K562 (cell line): ENCODE measurements around the gene RAB6B. TPM values are rescaled to one million over a fixed set of nuclear protein-coding genes. Genes with fewer than 3 reads are reported as not detected.

Experiments used
- ARID3B ChIP-seq: fragments of 250-450 bp; sonication (Bioruptor Pico); IDR thresholded peaks from 2 replicates; pipeline ENCODE4 v1.4.0; 2020; ENCODE audit warnings: borderline replicate concordance
- CBFB ChIP-seq: sonication (generic); formaldehyde crosslinking; IDR thresholded peaks from 2 replicates; pipeline ENCODE4 v1.4.0; 2020; ENCODE audit warnings: mild to moderate bottlenecking, missing genetic modification reagents
- CHAMP1 ChIP-seq: fragments of 450-650 bp; IDR thresholded peaks from 2 replicates; pipeline ENCODE4 v1.6.1; 2016; ENCODE audit warnings: mild to moderate bottlenecking
- CHD4 ChIP-seq: fragments of 200-600 bp; sonication (generic); IDR thresholded peaks from 3 replicates; pipeline ENCODE4 v1.6.1; 2012; ENCODE audit warnings: low read depth, mild to moderate bottlenecking, mixed read lengths, low read length, inconsistent platforms; ENCODE audit not compliant: insufficient read depth, insufficient replicate concordance, poor library complexity, severe bottlenecking
- CREB5 ChIP-seq: fragments of 250-450 bp; sonication (Bioruptor Pico); IDR thresholded peaks from 2 replicates; pipeline ENCODE4 v1.5.0; 2020; ENCODE audit warnings: mild to moderate bottlenecking
- CSDE1 ChIP-seq, 2 experiments: fragments of 450-650 bp; IDR thresholded peaks; 2 replicates each; pipeline ENCODE4 v1.6.1; 2016; ENCODE audit warnings: mild to moderate bottlenecking in 1 of 2
- DPF2 ChIP-seq: fragments of 450-650 bp; IDR thresholded peaks from 2 replicates; pipeline ENCODE4 v1.6.1; 2016
- ELK3 ChIP-seq: fragments of 450-650 bp; formaldehyde crosslinking; IDR thresholded peaks from 2 replicates; pipeline ENCODE4 v1.4.0; 2020; ENCODE audit warnings: mild to moderate bottlenecking
- ETV1 ChIP-seq: fragments of 450-650 bp; conservative IDR thresholded peaks from 2 replicates; pipeline ENCODE4 v1.6.1; 2016; ENCODE audit warnings: missing genetic modification characterization, control low read depth, low read depth, missing compliant biosample characterization
- ETV6 ChIP-seq, 3 experiments: fragments of 150-350 bp in 1 of 3; sonication (generic) in 1 of 3; formaldehyde crosslinking in 1 of 3; IDR thresholded peaks; 2 replicates each; pipeline versions ENCODE4 v1.6.1 to v1.8.0; 2014 to 2022; ENCODE audit warnings: borderline replicate concordance in 2 of 3, low read depth in 2 of 3, antibody characterized with exemption in 1 of 3, low read length in 1 of 3, mild to moderate bottlenecking in 1 of 3, missing genetic modification reagents in 1 of 3
- MNT ChIP-seq, 2 experiments: fragments of 450-650 bp; conservative IDR thresholded peaks; 2 replicates each; pipeline ENCODE4 v1.6.1; 2017; ENCODE audit warnings: mild to moderate bottlenecking in 2 of 2, moderate library complexity in 2 of 2
- VEZF1 ChIP-seq: fragments of 200-800 bp; sonication (Bioruptor generic); IDR thresholded peaks from 2 replicates; pipeline ENCODE4 v1.6.1; 2017; ENCODE audit warnings: missing genetic modification characterization, missing compliant biosample characterization
- ZNF583 ChIP-seq: fragments of 250-450 bp; sonication (Bioruptor Pico); IDR thresholded peaks from 2 replicates; pipeline ENCODE4 v1.4.0; 2020
- ZNF740 ChIP-seq, 3 experiments: fragments of 200-800 bp in 1 of 3; sonication (Bioruptor generic) in 1 of 3; sonication (generic) in 1 of 3; formaldehyde crosslinking in 1 of 3; IDR thresholded peaks; 2 replicates each; pipeline versions ENCODE4 v1.6.1 to v1.8.0; 2016 to 2022; ENCODE audit warnings: mild to moderate bottlenecking in 2 of 3, missing compliant biosample characterization in 2 of 3, missing genetic modification characterization in 2 of 3, missing genetic modification reagents in 1 of 3
- polyA plus RNA-seq, 8 experiments: library from polyadenylated mRNA; depleted of rRNA in 4 of 8; stranded (reverse) in 5 of 8; unstranded in 3 of 8; fragments of >200 nt; fragmentation: Nextera tagmentation in 2 of 8; fragmentation: Illumina TruSeq in 1 of 8; extraction: Ambion mirVana in 2 of 8; extraction: Trizol in 1 of 8; gene quantifications; 2 replicates each; pipeline versions ENCODE4 v1.2.1 to v1.2.3, GENCODE V29; 2011 to 2014; ENCODE audit warnings: inconsistent platforms in 1 of 8, missing spikeins in 1 of 8
- total RNA-seq, 7 experiments: library from RNA; depleted of rRNA in 6 of 7; stranded (reverse); fragments of >200 nt in 6 of 7; fragmentation: Illumina TruSeq in 2 of 7; extraction: Trizol in 2 of 7; gene quantifications; 2 replicates each; pipeline versions ENCODE4 v1.2.1 to v1.2.3, GENCODE V29; 2011 to 2021; ENCODE audit warnings: low replicate concordance in 1 of 7

The RAB6B gene
- total and polyA plus RNA-seq, 9 of the 15 experiments (the other 6 are each of a cell fraction or from before 2014, with no cell fraction given), result 0.60 to 18.1 (median 1.5) TPM

GRCh38 chr3:133874761-133875438 is 20.8 kb downstream of the RAB6B start (continued):
- TF ChIP-seq VEZF1 (CRISPR knock-in tag), result no peak
- TF ChIP-seq ZNF583 (CRISPR knock-in tag), result no peak
- TF ChIP-seq CSDE1 (IDR thresholded peaks at IDR 0.05), result no peak
- TF ChIP-seq CHAMP1, result no peak
- no peak for TF ChIP-seq CREB5 (CRISPR knock-in tag)
- no peak for TF ChIP-seq ZNF740 (CRISPR knock-in tag; IDR thresholded peaks at IDR 0.05)
- no peak for TF ChIP-seq ZNF740 (tag; IDR thresholded peaks at IDR 0.05)
- TF ChIP-seq CHD4, result no peak
- TF ChIP-seq DPF2, result peak; percentile 70; the same call in 1 of the 2 replicates
- TF ChIP-seq MNT (conservative IDR thresholded peaks at IDR 0.05), result peak; percentile 28 to 49; a peak in 3 of 4 replicates
- TF ChIP-seq ARID3B, result no peak
- no peak for TF ChIP-seq ETV6 (IDR thresholded peaks at IDR 0.05; ENCODE audit: borderline replicate concordance in 1 of 2, low read depth in 2 of 2, low read length in 1 of 2)
- no peak for TF ChIP-seq ETV6 (CRISPR knock-in tag; IDR thresholded peaks at IDR 0.05; ENCODE audit: borderline replicate concordance)
- TF ChIP-seq ETV1, result peak; percentile 26; the same call in 1 of the 2 replicates
- no peak for TF ChIP-seq CBFB
- TF ChIP-seq ELK3 (CRISPR knock-in tag), result no peak
